GM19397 (cell line): ENCODE data around the gene PACRG.
"Not testable (repeated sequence)": the region's sequence is repeated elsewhere in the genome, so short reads cannot be mapped to it uniquely, and the experiment has no call there.

ENCODE experiments used
- ATAC-seq: cut with Tn5 transposase; IDR thresholded peaks from one replicate; pipeline ENCODE4 v1.9.1; 2021; ENCODE audit warnings: mild to moderate bottlenecking, moderate library complexity; ENCODE audit not compliant: unreplicated experiment

The PACRG gene

GRCh38 chr6:163301726-163302635 lies 574.2 kb downstream of the PACRG start:
- no peak for ATAC-seq

DNA sequence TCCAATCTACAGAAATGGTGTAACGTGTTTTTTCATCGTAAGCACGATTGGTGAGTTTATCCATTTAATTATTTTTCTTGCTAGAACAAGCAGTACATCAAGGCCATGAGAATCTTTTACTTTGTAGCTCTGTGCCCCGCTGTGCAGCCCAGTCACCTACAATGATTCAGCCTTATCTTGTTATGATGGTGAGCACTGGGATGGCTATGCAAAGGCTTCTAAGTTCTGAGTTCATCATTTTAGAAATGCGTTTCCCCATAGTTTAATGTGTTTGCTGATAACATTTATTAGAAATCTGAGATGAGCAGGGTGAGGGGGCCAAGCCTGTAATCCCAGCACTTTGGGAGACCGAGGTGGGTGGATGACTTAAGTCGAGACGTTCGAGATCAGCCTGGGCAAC lies 575.0 kb downstream of the PACRG start:
- no peak for ATAC-seq

DNA sequence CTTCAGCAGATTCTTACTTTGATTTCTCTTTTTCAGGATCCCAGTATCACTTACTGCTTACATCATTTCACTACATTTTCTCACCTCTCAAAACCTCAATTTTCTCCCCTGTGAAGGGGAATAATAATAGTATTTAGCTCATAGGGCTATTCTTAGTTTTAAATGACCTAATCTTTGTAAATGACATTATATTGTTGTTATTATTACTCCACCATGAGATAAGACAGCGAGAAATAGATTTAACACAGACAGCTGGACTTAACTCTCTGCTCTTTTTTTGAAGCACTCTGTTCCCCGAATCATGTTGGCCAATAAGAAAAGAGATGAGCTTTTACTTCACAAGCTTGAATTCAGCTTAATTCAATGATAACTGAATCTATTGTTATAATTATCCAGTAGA lies 578.2 kb downstream of the PACRG start:
- no peak for ATAC-seq

- no peak for ATAC-seq
These were observed 581.1 kb downstream of the PACRG start for GRCh38 chr6:163308629-163309440.

DNA sequence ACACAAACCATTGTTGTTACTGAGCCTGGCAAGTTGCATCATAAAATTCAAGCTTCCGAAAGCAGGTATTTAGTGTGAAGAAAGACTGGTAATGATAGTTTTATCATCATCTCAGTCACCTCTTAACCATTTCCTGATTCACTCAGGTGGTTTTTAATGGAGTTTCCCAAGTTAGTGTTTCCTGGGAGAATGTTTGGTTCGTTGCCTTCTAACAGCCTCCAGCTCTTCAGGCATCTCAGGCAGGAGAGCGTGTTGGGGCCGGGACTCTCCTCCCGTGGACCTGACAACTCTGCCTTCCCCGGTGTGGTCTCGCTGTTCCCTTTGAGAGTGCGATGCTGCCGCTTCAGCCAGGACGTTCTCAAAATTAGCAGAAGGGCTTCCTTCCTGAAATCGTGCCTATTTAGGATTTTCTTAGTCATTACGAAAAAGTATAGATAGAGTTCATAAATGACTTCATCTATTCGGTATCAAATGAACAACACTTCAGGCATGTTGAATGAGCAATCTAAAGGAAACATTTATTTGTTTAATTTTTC lies 581.8 kb downstream of the PACRG start:
- ATAC-seq, result no peak

DNA sequence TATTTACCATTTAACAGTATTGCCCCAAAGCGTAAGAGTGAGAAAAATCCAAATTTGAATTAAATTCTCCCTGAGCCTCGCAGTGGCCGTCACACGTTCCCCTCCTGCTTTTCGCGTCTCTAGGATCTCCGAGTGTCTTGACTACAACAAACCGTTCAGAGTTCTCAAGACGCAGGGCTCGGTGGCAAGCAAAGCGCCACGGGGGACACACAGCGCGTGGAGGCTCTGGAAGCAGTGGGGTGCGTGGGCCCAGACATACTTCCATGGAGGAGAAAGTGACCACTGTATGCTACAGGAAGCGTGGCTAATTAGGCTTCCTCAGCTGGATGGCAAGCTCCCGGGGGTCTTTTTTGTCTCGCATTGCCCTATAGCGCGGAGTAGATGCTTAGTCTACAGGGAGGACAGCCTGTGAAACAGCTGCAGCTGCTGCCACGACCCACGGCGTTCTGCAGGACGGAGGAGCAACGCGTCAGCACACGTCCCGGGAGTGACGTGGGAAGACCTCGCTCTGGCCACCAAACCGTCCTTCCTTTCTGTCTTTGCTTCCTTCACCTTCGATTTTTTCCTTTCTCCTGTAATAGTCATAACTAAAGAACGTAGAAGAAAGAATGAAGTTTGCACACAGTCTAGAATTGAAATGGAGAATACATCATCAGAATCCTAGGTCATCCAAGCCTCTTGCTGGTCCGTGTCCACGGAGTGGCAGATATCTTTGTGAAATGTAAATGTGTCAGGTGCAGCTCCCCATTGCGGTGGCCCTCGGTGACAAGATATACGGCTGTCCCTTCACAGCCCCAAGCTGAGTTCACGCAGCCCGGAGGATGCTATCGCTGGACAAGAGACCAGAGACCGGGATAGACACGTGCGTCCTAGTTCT lies 582.6 kb downstream of the PACRG start:
- no peak for ATAC-seq

GRCh38 chr6:163310973-163311383 lies 583.2 kb downstream of the PACRG start:
- ATAC-seq, result no peak

DNA sequence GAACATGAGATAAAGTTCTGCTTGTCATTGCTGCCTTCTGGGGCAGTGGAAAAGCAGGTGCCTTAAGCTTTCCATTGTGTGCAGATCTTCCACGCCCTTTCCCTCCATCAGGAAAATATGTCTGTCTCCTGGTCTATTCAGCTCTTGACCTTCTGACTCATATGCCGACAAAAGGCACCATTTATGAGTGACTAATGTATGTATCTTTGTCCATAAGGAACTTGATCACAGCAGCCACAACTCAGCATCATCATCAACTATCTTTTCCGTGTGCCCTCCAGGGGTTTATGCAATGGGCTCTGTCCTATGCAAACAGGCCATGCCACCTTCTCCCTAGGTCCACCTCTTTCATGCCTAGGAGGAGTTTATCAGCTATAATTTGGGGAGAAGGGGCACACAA lies 584.1 kb downstream of the PACRG start:
- no peak for ATAC-seq

GRCh38 chr6:163313566-163313965 lies 585.8 kb downstream of the PACRG start:
- no peak for ATAC-seq

DNA sequence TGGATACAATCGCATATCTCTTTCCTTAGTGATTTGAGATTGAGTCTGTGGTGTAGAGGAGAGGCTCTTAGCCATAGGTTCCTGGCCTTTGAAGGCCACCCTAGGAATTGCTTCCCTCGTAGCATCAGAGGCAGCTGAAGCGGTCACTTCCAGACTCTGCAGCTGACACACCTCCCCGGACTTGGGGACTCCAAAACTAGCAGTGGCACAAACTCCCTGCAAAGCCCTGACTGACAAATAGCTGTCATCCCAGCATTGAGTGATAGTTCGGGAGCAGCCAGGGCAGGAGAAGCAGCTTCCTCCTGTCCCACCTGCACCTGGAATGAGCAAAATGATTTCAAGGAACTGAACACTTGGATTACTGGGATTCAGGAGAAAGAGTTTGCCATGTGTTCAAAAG lies 586.2 kb downstream of the PACRG start:
- no peak for ATAC-seq

DNA sequence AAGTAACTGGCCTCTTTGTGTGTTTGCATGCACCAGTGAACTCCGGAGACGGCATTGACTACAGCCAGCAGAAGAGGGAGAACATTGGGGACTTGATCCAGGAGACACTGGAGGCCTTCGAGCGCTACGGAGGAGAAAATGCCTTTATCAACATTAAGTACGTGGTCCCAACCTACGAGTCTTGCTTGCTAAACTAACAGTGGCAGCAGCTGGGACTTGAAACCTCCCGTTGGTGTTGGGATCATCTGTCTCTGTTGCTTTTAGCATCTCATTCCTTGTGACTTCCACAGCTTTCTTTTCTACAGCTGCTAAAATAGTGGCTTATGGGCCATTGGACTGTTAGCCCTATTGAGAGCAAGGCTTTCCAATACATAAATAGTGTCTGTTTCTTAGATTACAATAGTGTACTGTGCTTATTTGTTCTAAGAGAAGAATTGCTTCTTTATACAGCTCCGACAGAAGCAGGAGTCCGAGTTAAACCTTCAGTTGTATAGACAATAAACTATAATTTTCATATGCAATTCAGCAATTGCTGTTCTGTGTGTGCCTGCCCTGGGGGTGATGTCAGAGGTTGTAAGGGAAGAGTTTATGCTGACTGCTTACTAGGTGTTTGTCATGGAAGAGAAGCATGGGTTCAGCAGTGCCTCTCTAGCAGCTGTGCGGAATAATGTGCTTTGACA lies 587.2 kb downstream of the PACRG start:
- no peak for ATAC-seq

GRCh38 chr6:163316866-163317495 lies 589.2 kb downstream of the PACRG start:
- ATAC-seq, result not testable (repeated sequence)

DNA sequence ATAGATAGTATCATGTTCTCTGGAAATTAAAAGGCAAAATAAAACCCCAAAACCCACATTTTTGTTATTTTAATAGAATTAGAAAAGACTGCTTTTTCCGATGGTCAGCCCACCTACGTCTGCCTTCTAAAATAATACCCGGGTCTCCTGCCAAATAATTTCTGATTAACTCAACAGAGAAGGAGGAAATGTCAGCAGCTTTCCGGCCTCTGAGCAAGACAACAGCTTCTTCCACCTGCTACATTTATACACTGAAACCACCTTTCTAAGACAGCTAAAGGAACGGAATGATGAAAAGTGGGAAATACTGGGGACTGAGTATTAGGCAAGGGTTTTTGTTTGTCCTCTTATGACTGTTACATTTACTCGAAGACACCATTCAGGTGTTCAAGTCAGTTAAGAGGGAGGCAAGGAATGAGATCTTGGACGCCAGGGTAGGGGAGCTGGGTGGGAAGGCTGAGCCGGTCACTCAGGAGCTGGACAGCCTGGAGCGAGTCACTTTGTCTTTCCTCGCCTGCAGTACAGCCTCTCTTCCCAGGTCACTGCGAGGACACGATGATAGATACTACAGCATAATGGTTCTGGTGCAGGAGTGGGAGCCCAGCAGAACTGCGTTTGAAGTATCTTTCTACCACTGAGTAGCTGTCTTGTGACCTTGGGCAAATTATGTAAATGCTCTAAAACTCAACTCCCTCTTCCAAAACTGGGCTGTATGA lies 590.5 kb downstream of the PACRG start:
- ATAC-seq, result no peak

- ATAC-seq, result no peak
These were observed 592.0 kb downstream of the PACRG start for GRCh38 chr6:163319609-163320366.

DNA sequence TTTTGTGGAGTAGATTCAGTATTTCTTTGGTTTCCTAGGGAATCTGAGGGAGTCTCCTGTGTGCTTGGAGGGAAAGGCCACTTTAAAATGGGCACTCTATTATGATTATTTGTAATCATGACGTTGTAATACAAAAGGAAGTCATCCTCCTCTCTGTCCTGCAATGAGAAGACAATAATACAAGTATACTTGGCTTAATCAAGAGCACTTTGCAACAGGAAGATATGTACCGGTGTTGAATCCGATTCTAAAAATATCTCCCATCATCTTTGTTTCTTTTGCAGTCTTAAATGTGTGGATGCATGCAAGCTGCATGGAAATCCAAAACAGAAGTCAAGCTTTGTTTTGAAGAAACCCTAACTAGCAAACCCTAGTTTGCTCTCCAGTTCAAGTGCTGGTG lies 592.6 kb downstream of the PACRG start:
- no peak for ATAC-seq

DNA sequence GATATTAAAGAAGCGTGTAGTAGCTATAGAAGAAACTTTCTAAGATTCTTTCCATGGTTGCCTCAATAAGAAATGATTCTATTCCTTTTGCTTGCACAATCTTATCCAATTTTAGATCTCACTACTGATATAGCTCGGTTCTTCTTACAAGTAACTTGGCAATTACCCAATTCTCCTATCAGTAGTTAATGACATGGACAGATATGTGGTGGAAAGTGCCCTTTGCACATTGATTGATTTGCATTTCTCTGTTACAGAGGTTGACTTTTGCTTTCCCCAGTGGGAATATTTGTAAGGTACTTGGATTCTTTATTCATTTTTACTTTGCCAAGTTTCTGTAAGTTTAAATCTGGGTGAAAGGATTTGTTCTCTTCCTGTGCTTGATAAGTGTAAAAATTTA lies 593.0 kb downstream of the PACRG start:
- ATAC-seq, result no peak

GRCh38 chr6:163321717-163322116 lies 593.9 kb downstream of the PACRG start:
- ATAC-seq, result no peak

DNA sequence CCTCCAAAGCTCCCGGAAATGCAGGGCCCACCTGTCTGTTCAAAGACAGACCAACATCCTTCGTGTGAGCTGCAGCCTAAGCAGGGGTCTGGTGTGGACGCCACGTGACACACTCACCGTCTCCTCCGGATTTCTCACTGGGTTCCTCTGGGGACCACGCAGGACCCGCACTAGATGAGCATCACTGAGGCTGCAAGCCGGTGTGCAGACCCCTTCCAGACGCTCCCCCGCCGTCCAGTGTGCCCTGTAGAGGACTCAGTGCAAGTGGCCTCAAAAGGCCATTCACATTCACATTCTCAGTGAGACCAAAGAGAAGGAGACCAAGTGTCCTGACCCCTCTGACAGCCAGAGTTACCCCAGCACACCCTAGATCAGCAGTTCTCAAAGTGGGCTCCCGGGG lies 595.5 kb downstream of the PACRG start:
- ATAC-seq, result no peak
